C4-2B (cell line): ENCODE data around the gene BIRC2.

Experiments
- ZFX ChIP-seq: fragments of 450-650 bp; IDR thresholded peaks from 2 replicates; pipeline ENCODE4 v1.6.1; 2017
- TF ChIP-seq, protein P1 (sequence below): fragments of 450-650 bp; conservative IDR thresholded peaks from 2 replicates; pipeline ENCODE4 v1.5.1; 2017; ENCODE audit warnings: mild to moderate bottlenecking

GRCh38 chr11:102316346-102316904 is 30.6 kb upstream of the BIRC2 start:
- TF ChIP-seq, protein P1, sequence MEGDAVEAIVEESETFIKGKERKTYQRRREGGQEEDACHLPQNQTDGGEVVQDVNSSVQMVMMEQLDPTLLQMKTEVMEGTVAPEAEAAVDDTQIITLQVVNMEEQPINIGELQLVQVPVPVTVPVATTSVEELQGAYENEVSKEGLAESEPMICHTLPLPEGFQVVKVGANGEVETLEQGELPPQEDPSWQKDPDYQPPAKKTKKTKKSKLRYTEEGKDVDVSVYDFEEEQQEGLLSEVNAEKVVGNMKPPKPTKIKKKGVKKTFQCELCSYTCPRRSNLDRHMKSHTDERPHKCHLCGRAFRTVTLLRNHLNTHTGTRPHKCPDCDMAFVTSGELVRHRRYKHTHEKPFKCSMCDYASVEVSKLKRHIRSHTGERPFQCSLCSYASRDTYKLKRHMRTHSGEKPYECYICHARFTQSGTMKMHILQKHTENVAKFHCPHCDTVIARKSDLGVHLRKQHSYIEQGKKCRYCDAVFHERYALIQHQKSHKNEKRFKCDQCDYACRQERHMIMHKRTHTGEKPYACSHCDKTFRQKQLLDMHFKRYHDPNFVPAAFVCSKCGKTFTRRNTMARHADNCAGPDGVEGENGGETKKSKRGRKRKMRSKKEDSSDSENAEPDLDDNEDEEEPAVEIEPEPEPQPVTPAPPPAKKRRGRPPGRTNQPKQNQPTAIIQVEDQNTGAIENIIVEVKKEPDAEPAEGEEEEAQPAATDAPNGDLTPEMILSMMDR, result no peak
- no peak for TF ChIP-seq ZFX
